Brain microvascular endothelial cell (primary cell): Measurements from ENCODE around the gene ZBTB7C.
A peak's percentile ranks its signal among the peaks of the same experiment; 100 is the strongest.

Experiments
- DNase-seq: peaks from one replicate; pipeline ENCODE4 v3.0.0-alpha.2; 2020
- H3K27ac ChIP-seq: fragments of 250-450 bp; sonication (Bioruptor Pico); 2 replicates; pipeline ENCODE4 v1.5.1; 2020; ENCODE audit warnings: mild to moderate bottlenecking, moderate library complexity
- H3K27me3 ChIP-seq: fragments of 250-450 bp; sonication (Bioruptor Pico); replicated peaks from 2 replicates; pipeline ENCODE4 v1.5.1; 2020; ENCODE audit warnings: mild to moderate bottlenecking
- H3K36me3 ChIP-seq: fragments of 250-450 bp; sonication (Bioruptor Pico); replicated peaks from 2 replicates; pipeline ENCODE4 v1.5.1; 2020; ENCODE audit warnings: mild to moderate bottlenecking
- H3K4me3 ChIP-seq: 2 replicates; pipeline ENCODE4 v1.5.1; 2011; ENCODE audit warnings: low read depth, mild to moderate bottlenecking, control low read depth, low read length, moderate library complexity
- CTCF ChIP-seq: IDR thresholded peaks from 2 replicates; pipeline ENCODE4 v1.5.1; 2011; ENCODE audit warnings: low read depth, mild to moderate bottlenecking, moderate library complexity, low read length, control low read depth, inconsistent platforms; ENCODE audit errors: missing control alignments
- in situ Hi-C: cut with HindIII; loops from 2 replicates; pipeline ENCODE4 v1.10.0; 2017; ENCODE audit warnings: low sequenced_read_pairs, low pct_ligation_motif_present

Gene ZBTB7C

GRCh38 chr18:48172226-48173006 is 236.8 kb downstream of the ZBTB7C start:
- TF ChIP-seq CTCF: no peak
- H3K4me3 ChIP-seq: no peak overlapping the region

GRCh38 chr18:48171490-48172188 is 237.5 kb downstream of the ZBTB7C start:
- no peak for DNase-seq
- no peaks in the 10 kb centered on the region for H3K36me3 ChIP-seq
- H3K27me3 ChIP-seq: no peaks in the 10 kb centered on the region
- no peak for TF ChIP-seq CTCF
- H3K4me3 ChIP-seq: no peak overlapping the region
- no peak overlapping the region for H3K27ac ChIP-seq
- in situ Hi-C loops: no loop called here

More at GRCh38 chr18:48172226-48173006, 236.8 kb downstream of the ZBTB7C start:
- in situ Hi-C loops: no loop called here
- H3K36me3 ChIP-seq: no peaks in the 10 kb centered on the region
- H3K27ac ChIP-seq: no peak overlapping the region
- H3K27me3 ChIP-seq: no peaks in the 10 kb centered on the region
- peak; percentile 8 for DNase-seq

DNA sequence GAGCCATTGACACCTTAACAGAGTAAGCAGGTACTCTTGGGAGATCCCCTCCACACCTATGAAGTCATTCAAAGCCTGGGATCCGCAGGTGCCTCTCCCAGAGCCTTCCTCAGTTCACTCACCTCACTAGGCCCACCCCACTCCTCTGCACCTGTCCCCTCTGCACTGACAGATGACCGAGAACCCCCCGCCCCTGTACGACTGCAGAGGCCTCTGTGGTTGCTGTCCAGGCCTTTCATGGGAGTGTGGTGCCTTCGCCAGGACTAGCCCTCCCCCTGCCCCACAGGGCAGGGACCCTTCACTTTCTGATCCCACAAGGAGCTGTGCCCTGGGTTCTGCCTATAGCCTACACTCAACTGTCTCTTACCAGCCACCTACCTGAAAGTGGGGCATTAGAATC is 238.5 kb downstream of the ZBTB7C start:
- Histone ChIP-seq H3K27ac (no peak overlapping the region), H3K36me3 (no peaks in the 10 kb centered on the region), H3K4me3 (no peak overlapping the region), H3K27me3 (no peaks in the 10 kb centered on the region)
- in situ Hi-C loops: no loop called here
- no peak for DNase-seq
- no peak for TF ChIP-seq CTCF

DNA sequence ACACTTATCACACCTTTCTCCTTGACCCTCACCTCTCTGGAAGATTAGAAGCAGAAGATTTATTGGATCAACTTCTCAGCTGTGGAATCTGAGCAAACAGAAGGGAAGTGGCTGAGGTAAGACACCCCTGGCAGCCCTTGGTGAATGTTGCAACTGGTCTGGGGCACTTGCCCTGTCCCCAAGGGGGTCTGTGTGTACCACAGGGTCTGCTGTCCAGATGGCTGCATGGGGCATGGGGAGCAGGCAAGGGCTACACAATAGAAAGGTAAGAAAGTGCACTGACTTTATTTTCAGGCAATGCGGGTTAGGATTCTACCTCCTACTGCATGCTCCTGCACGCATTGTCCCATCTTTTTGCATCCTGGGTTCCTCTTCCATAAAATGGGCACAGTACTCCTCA is 240.3 kb downstream of the ZBTB7C start:
- Histone ChIP-seq H3K36me3 (no peaks in the 10 kb centered on the region), H3K27me3 (no peaks in the 10 kb centered on the region), H3K4me3 (no peak overlapping the region), H3K27ac (no peak overlapping the region)
- in situ Hi-C loops: no loop called here
- no peak for DNase-seq
- no peak for TF ChIP-seq CTCF

DNA sequence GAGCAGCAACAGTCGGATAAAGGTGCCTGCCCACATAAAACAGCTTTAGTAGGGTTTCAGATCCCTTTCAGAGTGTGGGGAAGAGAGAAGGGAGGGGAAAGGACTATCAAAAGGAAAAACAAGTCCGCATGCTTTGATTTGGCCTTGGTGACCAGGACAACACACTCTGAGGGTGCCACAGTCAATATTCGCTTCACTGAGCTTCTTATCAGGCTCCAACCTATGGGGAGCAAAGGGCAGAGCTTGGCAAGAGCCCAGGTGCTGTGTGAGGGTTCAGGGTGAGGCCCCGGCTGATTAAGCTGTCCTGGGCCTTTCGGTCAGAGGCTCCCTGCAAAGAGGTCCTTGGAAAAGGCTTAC is 241.3 kb downstream of the ZBTB7C start:
- no peak for TF ChIP-seq CTCF
- Histone ChIP-seq H3K27ac (no peak overlapping the region), H3K36me3 (no peaks in the 10 kb centered on the region), H3K4me3 (no peak overlapping the region), H3K27me3 (no peaks in the 10 kb centered on the region)
- in situ Hi-C loops: no loop called here
- DNase-seq: no peak
